ENCODE measurements around the gene SLC7A1. TPM values are rescaled to one million over a fixed set of nuclear protein-coding genes. Genes with fewer than 3 reads are reported as not detected.

SLC7A1 gene
- total RNA-seq, 2 experiments from 2014 or later = 90.3 to 92.1 TPM

GRCh38 chr13:29542381-29542780 is 53.1 kb downstream of the SLC7A1 start:
- Mint-ChIP-seq H3K9me3 (no peaks in the 10 kb centered on the region), H3K36me3 (ENCODE audit: low read depth) (peaks cover 18% of the 10 kb centered on the region), H3K4me3 (no peak overlapping the region), H3K27me3 (no peaks in the 10 kb centered on the region), H3K4me1 (peaks cover 51% of the 10 kb centered on the region), H3K27ac (no peak overlapping the region)
- ChIA-PET CTCF (no interaction called here), POLR2A (no interaction called here)
- no peak for DNase-seq

DNA sequence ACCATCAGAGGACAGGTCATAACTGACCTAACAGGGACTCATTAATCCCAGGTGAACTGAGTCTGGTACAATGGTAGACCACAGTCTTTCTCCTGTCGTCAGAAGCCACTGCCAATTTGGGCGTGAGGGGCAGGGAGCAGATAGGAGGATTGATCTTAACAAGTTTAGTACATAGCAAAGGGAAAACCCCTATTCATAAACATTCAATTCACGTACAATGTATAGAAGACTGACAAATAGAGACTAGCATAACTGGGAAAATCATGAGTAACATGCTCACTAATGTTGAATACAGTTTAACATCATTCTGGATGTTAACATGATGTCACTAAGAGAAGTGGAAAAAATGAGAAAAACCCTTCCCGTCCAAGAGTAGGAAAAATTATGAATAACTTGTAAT is 54.1 kb downstream of the SLC7A1 start:
- DNase-seq = no peak
- Mint-ChIP-seq H3K36me3 (ENCODE audit: low read depth) (peaks cover 16% of the 10 kb centered on the region), H3K27ac (peak overlapping the region; percentile 5), H3K27me3 (no peaks in the 10 kb centered on the region), H3K9me3 (no peaks in the 10 kb centered on the region), H3K4me3 (no peak overlapping the region), H3K4me1 (peaks cover 54% of the 10 kb centered on the region)
- ChIA-PET CTCF (no interaction called here), POLR2A (no interaction called here)

- no peak for DNase-seq
- Mint-ChIP-seq H3K4me1 (peaks cover 52% of the 10 kb centered on the region), H3K36me3 (ENCODE audit: low read depth) (peaks cover 20% of the 10 kb centered on the region), H3K4me3 (no peak overlapping the region), H3K9me3 (no peaks in the 10 kb centered on the region), H3K27ac (peak overlapping the region; percentile 5), H3K27me3 (no peaks in the 10 kb centered on the region)
- POLR2A ChIA-PET = no interaction called here
- CTCF ChIA-PET = no interaction called here
These were observed 54.7 kb downstream of the SLC7A1 start for GRCh38 chr13:29540799-29541198.

DNA sequence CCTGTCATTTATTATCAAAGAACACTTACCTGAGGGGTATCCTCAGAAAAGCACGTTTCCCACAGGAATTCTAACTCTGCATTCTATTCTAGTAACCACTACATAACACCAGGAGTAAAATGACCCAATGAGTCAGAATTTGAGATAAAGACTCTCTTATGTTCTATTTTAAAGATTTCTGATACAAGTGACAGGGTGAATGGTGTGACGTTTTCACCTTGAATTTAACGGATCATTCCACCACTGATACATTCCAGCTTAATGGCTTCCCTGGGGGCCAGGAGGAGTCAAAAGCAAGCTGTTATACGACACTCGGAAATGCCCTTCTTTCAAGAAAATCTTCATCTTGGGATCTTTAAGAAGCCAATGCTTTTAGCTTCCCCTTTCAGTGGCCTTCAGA is 55.2 kb downstream of the SLC7A1 start:
- peaks cover 19% of the 10 kb centered on the region for H3K36me3 Mint-ChIP-seq (ENCODE audit: low read depth)

DNA sequence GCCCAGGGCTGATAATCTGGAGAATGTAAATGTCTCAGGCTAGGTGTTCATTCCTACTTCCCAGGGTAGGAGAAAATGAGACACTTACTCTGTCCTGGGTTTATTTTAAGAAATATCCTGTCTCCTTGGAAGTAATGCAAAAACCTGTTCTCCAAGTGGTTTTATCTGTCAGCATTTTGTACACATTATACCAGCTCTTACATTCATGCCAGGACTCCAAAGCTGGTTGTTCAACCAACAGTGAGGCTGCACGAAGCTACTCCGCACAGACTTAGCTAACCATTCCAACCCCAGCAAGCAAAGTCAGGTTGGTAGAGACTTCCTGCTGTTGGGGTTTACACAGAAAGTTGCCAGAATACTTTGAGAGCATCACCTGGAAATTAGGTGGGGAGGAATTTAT is 55.6 kb downstream of the SLC7A1 start:
- ChIA-PET CTCF (no interaction called here), POLR2A (no interaction called here)
- peaks cover 51% of the 10 kb centered on the region for H3K4me1 Mint-ChIP-seq
- DNase-seq = no peak
- H3K27me3 Mint-ChIP-seq = no peaks in the 10 kb centered on the region
- H3K4me3 Mint-ChIP-seq = no peak overlapping the region
- no peak overlapping the region for H3K27ac Mint-ChIP-seq
- no peaks in the 10 kb centered on the region for H3K9me3 Mint-ChIP-seq
- H3K36me3 Mint-ChIP-seq (ENCODE audit: low read depth) = peaks cover 17% of the 10 kb centered on the region

More for the DNA sequence above, 55.2 kb downstream of the SLC7A1 start:
- ChIA-PET CTCF (no interaction called here), POLR2A (no interaction called here)
- Mint-ChIP-seq H3K4me1 (peaks cover 51% of the 10 kb centered on the region), H3K9me3 (no peaks in the 10 kb centered on the region), H3K27ac (no peak overlapping the region), H3K27me3 (no peaks in the 10 kb centered on the region), H3K4me3 (no peak overlapping the region)
- no peak for DNase-seq

DNA sequence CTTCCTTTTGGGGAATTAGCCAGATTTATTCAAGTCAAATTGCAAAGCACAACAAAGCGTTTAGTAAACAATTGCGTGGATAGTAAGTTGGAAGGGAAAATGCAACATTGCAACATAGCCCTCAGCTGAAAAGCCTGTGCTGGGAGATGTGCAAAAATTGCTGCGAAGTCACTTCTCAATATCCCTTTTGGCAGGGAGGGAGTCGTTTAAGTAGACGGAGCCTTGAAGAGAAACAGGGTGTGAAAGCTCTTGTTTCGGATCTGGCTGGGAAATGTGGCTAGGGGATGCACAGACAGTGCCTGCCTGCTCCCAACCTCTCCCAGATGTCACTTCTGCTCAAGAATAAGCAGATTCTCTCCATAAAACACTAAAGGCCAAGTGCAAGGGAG is 56.8 kb downstream of the SLC7A1 start:
- Mint-ChIP-seq H3K4me1 (peaks cover 40% of the 10 kb centered on the region), H3K36me3 (ENCODE audit: low read depth) (peaks cover 24% of the 10 kb centered on the region)
- CTCF ChIA-PET = no interaction called here

DNA sequence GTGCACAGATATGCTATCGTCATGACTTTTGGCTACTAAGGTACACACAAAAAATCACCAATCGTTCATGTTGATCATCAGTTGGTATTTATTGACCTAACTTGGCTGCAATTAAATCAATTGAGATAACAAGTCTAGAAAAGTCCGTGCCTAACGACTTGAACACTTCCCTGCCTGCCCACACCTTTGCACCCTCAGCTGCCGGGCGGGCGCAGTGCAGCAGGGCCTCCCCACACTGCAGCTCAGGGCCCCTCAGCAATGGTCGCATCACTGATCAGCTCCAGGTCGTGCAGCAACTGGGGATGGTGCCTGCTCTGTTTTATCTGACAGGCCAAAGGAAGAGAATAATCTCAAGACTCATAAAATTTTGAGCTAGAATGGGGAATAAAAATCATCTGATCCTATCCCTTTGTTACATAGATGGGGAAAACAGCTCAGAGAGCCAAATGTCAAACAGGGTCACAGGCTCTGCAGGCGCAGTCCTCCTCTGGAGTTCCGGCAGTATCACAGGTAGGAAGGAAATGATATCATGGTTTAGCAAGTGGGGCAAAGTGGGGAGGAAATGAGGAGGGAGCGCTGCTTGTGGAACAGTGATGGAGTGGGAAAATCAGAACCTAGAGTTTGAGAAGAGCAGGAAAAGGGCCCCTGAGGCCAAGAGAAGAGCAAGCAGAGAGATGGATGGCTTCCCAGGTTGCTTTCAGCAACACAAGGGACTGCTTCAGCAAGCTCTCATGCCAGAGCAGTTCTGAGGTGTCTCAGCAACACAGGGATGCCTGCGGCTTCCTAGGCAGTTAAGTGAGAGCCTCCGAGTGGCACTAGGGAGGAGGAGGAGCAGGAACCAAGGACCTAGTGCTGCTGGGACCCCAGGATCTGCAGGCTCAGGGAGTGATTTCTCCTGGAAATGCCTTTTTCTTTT is 57.5 kb downstream of the SLC7A1 start:
- POLR2A ChIA-PET = interaction anchor here (1.1 kb wide), 1 partner anchor 8 kb away, joined by 3 read pairs; no protein-coding TSS in a partner anchor
- Mint-ChIP-seq H3K4me3 (no peak overlapping the region), H3K36me3 (ENCODE audit: low read depth) (peaks cover 27% of the 10 kb centered on the region), H3K27ac (peak overlapping the region; percentile 4), H3K4me1 (peaks cover 33% of the 10 kb centered on the region), H3K27me3 (no peaks in the 10 kb centered on the region), H3K9me3 (no peaks in the 10 kb centered on the region)
- no peak for DNase-seq
- CTCF ChIA-PET = interaction anchor here (1.3 kb wide), 1 partner anchor 30 kb away, joined by 3 read pairs; no protein-coding TSS in a partner anchor

More for the DNA sequence above, 56.8 kb downstream of the SLC7A1 start:
- Mint-ChIP-seq H3K27ac (no peak overlapping the region), H3K27me3 (no peaks in the 10 kb centered on the region), H3K4me3 (no peak overlapping the region), H3K9me3 (no peaks in the 10 kb centered on the region)
- DNase-seq = no peak
- POLR2A ChIA-PET = interaction anchor here (1.1 kb wide), 1 partner anchor 9 kb away, joined by 3 read pairs; no protein-coding TSS in a partner anchor

GRCh38 chr13:29536853-29537252 is 58.6 kb downstream of the SLC7A1 start:
- DNase-seq = no peak
- H3K36me3 Mint-ChIP-seq (ENCODE audit: low read depth) = peaks cover 34% of the 10 kb centered on the region
- H3K27me3 Mint-ChIP-seq = no peaks in the 10 kb centered on the region
- peaks cover 27% of the 10 kb centered on the region for H3K4me1 Mint-ChIP-seq
- H3K4me3 Mint-ChIP-seq = no peak overlapping the region
- ChIA-PET CTCF (interaction anchor here (1.3 kb wide), 1 partner anchor 29 kb away, joined by 3 read pairs; no protein-coding TSS in a partner anchor), POLR2A (no interaction called here)
- no peaks in the 10 kb centered on the region for H3K9me3 Mint-ChIP-seq
- no peak overlapping the region for H3K27ac Mint-ChIP-seq

DNA sequence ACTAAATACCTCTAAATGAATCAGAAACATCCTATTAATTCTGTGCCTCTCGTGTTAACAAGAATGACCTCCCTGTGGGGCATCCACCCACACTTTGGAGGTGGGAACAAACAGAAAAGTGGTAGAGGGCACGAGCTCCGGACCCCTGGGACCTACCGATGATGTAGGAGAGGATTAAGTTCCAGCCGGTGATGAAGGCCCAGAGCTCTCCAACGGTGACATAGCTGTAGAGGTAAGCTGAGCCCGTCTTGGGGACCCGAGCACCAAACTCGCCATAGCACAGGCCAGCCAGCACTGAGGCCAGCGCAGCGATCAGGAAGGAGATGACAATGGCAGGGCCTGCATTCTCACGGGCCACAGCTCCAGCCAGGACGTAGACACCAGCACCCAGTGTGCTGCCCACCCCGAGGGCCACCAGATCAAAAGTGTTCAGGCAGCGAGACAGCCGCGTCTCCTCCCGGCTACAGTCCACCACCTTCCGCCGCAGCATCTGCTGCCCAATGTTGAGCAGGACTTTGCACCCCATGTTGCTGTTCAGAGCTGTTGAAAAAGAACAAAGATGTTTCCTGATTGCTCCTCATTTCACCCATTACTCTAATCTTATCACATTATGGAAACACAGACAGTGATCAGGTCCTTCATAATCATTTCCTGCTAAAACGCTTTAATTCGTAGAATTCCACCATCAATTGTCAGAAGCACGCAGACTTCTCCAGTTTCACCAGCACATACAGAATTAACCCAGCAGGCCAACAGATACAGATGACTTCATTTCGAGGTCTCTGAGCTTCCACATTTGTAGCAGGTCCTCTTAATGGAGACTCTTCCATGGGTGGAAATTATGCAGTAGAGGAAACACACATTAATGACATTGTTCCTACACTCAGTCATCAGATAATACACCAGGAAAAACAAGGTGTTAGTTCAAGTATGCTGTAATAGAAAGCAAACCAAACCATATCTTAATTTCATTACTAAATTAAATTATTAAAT is 59.5 kb downstream of the SLC7A1 start:
- Mint-ChIP-seq H3K27ac (no peak overlapping the region), H3K9me3 (no peaks in the 10 kb centered on the region), H3K36me3 (ENCODE audit: low read depth) (peaks cover 32% of the 10 kb centered on the region), H3K4me3 (no peak overlapping the region), H3K27me3 (no peaks in the 10 kb centered on the region), H3K4me1 (peaks cover 21% of the 10 kb centered on the region)
- CTCF ChIA-PET = no interaction called here
- no peak for DNase-seq
- POLR2A ChIA-PET = no interaction called here

GRCh38 chr13:29534083-29534482 is 61.4 kb downstream of the SLC7A1 start:
- H3K4me1 Mint-ChIP-seq = peaks cover 22% of the 10 kb centered on the region
- H3K27ac Mint-ChIP-seq = no peak overlapping the region
- H3K36me3 Mint-ChIP-seq (ENCODE audit: low read depth) = peaks cover 47% of the 10 kb centered on the region
- H3K4me3 Mint-ChIP-seq = no peak overlapping the region
- no peaks in the 10 kb centered on the region for H3K27me3 Mint-ChIP-seq
- no peaks in the 10 kb centered on the region for H3K9me3 Mint-ChIP-seq
- DNase-seq = no peak
- ChIA-PET POLR2A (no interaction called here), CTCF (interaction anchor here (1.1 kb wide), 1 partner anchor 174 kb away, joined by 3 read pairs; no protein-coding TSS in a partner anchor)

DNA sequence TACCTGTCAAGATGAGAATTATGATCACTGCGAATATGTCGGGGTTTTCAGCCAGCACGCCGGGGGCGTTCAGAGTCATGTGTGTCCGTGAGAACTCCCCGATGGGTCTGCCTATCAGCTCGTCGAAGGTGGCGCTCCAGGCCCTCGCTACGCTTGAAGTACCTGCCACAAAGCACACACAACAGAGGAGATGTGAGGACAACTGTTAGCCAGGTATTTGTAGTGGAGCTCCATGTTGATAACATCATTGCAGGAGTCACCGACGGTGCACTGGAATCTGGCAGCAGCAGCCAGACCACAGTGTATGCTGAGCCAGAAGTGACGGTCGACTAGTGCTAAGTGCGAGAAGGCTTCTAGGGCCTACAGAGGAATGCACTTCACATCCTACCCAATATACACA is 62.7 kb downstream of the SLC7A1 start:
- no peaks in the 10 kb centered on the region for H3K27me3 Mint-ChIP-seq
- no peak for DNase-seq
- no peak overlapping the region for H3K4me3 Mint-ChIP-seq
- H3K36me3 Mint-ChIP-seq (ENCODE audit: low read depth) = peaks cover 50% of the 10 kb centered on the region
- H3K4me1 Mint-ChIP-seq = peaks cover 14% of the 10 kb centered on the region
- H3K27ac Mint-ChIP-seq = no peak overlapping the region
- H3K9me3 Mint-ChIP-seq = no peaks in the 10 kb centered on the region
- POLR2A ChIA-PET = no interaction called here
- CTCF ChIA-PET = no interaction called here

DNA sequence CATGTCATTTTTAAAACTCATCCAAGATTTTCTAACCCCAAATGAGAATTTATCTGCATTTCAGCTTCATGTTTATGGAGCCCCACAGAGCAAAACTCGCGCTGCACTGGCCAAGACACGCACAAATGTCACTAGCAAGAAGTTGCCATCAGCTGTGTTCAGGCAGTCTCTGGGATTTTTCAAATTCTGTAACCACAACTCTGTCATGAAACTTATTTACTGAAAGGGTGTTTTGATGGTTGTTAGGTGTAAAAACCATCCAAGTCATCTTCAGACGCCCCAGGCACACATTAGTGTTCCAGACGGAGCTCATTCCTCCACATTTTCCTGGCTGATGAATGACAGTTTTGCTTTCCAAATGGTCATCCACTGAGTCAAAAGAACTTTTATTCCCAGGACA is 63.4 kb downstream of the SLC7A1 start:
- DNase-seq = no peak
- H3K27ac Mint-ChIP-seq = no peak overlapping the region
- H3K4me3 Mint-ChIP-seq = no peak overlapping the region
- no peaks in the 10 kb centered on the region for H3K9me3 Mint-ChIP-seq
- ChIA-PET CTCF (no interaction called here), POLR2A (no interaction called here)
- peaks cover 49% of the 10 kb centered on the region for H3K36me3 Mint-ChIP-seq (ENCODE audit: low read depth)
- H3K27me3 Mint-ChIP-seq = no peaks in the 10 kb centered on the region
- H3K4me1 Mint-ChIP-seq = peaks cover 8% of the 10 kb centered on the region

DNA sequence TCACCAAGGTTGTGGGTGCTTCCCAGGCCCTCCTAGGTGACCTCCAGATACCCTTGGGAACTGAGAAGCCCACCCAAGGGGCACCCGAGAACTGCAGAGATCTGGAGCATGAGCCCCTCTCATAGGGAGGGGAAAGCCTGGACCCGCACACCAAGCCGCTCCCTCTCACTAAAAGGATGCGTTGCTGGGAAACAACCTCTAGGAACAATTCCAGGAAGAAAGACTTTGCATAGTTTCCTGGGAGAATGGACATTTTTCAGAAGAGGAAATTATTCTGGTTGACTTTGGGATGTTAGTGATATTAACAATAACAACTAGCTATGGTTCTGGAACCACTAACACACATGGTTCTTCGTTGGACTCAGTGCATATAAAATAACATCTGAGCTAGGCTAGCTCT is 64.6 kb downstream of the SLC7A1 start:
- Mint-ChIP-seq H3K9me3 (no peaks in the 10 kb centered on the region), H3K4me1 (peaks cover 8% of the 10 kb centered on the region), H3K27ac (no peak overlapping the region), H3K4me3 (no peak overlapping the region), H3K27me3 (no peaks in the 10 kb centered on the region), H3K36me3 (ENCODE audit: low read depth) (peaks cover 48% of the 10 kb centered on the region)
- DNase-seq = no peak
- CTCF ChIA-PET = interaction anchor here (0.7 kb wide), 1 partner anchor 46 kb away, joined by 3 read pairs; no protein-coding TSS in a partner anchor
- POLR2A ChIA-PET = interaction anchor here (1.3 kb wide), 1 partner anchor 7 kb away, joined by 3 read pairs; no protein-coding TSS in a partner anchor

All from activated CD4-positive, alpha-beta memory T cell treated with anti-CD3 and anti-CD28 coated beads, Interleukin-2, amount 10 ng/mL, durations not matched to agents 7 days and 5 days (primary cell).